HG02678 (cell line): ENCODE results near the gene CEP350.
A peak's percentile ranks its signal among the peaks of the same experiment; 100 is the strongest.

Experiments
- ATAC-seq: cut with Tn5 transposase; IDR thresholded peaks from one replicate; pipeline ENCODE4 v1.9.1; 2021; ENCODE audit warnings: mild to moderate bottlenecking, moderate library complexity; ENCODE audit not compliant: unreplicated experiment

CEP350 gene

DNA sequence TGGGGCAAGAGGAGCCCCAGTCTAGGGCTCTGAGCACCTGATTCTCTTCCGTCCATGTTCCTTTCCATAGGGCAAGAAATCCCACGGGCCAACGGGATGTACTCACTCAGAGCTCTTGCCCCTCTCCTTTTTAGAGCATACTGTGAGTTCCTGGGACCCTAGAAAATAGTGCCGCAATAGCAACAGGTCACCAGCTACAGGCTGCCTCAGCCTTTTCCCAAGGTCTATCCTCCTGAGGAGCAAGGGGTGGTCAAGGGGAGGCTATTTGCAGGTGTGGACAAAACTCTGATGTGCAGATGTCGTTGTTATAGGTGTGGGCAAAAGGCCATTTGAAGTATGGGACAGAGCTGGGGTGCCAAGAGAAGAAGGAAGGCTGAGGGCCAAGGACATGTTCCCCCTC, 198.4 kb downstream of the CEP350 start:
- no peak for ATAC-seq

DNA sequence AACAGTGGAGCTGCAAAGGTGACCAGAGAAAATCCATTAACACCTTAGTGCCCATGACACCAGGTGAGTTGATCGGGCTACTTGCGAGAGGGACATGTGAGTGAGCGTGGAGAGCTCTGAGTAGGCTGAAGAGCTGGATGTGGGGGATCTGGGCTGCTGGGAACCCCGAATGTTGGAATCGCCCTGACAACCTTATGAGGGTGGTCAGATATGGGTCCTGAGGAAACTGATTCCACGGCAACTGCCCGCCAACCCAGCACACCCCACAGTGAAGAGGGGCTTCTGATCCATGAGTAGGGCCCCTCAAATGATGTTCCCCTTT, 199.4 kb downstream of the CEP350 start:
- ATAC-seq = no peak

DNA sequence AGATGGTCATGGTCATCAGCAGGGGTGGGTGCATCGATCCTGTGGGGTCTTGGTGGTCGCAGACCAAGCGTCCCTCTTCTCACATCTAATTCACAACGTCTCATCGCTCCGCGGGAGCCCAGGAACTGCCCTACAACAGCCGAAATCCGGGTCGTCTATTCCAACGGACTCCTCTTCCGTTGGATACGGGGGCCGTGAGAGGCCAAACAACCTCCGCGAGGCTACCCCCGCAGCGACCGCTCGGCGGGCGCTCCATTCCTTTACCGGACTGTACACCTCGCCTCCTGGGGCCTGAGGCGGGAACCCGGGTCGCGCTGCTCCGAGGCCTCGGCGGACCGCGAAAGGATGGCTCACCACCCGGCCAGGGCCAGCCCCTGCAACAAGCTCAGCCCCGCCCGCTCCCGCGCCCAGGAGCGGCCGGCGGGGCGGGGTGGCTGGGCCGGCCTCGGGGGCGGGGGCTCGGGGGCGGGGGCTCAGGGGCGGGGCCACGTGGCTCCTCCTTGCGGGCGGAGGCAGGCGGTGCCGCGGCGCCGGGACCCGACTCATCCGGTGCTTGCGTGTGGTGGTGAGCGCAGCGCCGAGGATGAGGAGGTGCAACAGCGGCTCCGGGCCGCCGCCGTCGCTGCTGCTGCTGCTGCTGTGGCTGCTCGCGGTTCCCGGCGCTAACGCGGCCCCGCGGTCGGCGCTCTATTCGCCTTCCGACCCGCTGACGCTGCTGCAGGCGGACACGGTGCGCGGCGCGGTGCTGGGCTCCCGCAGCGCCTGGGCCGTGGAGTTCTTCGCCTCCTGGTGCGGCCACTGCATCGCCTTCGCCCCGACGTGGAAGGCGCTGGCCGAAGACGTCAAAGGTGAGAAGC, 199.9 kb downstream of the CEP350 start, which contains the start of gene QSOX1:
Gene QSOX1 (plus strand): TSS at position 545 of the 857 bp plus-strand sequence. CDS start 39 bp downstream, at position 584.
- peak; percentile 93 for ATAC-seq

GRCh38 chr1:180155182-180155682, 200.6 kb downstream of the CEP350 start:
- ATAC-seq = no peak

GRCh38 chr1:180156201-180156600, 201.6 kb downstream of the CEP350 start:
- no peak for ATAC-seq

GRCh38 chr1:180156631-180157091, 202.1 kb downstream of the CEP350 start:
- no peak for ATAC-seq

- ATAC-seq = no peak
Observed at GRCh38 chr1:180157108-180157507, 202.5 kb downstream of the CEP350 start.

GRCh38 chr1:180157576-180158057, 203.0 kb downstream of the CEP350 start:
- ATAC-seq = no peak

GRCh38 chr1:180158149-180159147, 203.8 kb downstream of the CEP350 start:
- ATAC-seq = no peak

DNA sequence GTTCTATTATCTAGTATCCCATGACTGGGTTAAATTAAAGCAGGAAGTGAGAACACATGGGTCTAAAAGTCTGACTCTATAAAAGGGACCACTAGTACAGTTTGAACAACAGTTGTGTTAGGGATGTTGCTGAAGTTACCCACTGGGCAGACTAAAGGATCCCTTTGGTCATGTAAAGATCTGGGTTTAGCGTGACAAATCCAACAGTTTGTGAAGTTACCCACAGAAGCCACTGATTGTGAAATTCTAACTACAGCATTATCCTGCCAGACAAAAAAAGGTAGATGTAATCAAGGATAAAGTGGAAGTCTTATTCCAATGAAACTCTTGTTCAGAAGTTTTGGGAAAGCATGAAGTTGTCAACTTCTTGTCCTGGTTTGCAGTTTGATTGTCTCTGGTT, 205.7 kb downstream of the CEP350 start:
- ATAC-seq = no peak

DNA sequence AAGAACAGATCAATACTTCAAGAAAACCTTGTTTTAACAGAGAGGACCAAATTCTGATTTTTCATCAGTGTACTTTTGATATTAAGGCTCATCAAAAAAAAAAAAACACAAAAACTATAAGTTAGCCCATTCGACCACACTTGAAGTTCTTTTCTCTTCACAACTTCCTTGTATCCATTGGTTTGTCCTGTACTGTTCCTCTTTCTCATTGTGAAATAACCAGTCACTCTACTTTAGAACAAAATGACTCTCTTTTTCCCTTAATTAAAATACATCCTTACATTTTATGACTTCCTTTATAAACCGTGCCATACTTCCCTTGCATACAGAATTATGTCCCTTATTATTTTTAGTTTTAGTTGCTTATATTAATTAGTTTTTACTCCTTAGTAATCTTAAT, 208.4 kb downstream of the CEP350 start:
- no peak for ATAC-seq
